CD4-positive, alpha-beta T cell treated with Interferon gamma for 1 hour (primary cell): ENCODE measurements around the gene ERBB2.
A peak's percentile ranks its signal among the peaks of the same experiment; 100 is the strongest.
"Not testable (repeated sequence)": the region's sequence is repeated elsewhere in the genome, so short reads cannot be mapped to it uniquely, and the experiment has no call there.

ENCODE experiments used
- DNase-seq: peaks from one replicate; pipeline ENCODE4 v3.0.0-alpha.2; 2020

ERBB2 gene

DNA sequence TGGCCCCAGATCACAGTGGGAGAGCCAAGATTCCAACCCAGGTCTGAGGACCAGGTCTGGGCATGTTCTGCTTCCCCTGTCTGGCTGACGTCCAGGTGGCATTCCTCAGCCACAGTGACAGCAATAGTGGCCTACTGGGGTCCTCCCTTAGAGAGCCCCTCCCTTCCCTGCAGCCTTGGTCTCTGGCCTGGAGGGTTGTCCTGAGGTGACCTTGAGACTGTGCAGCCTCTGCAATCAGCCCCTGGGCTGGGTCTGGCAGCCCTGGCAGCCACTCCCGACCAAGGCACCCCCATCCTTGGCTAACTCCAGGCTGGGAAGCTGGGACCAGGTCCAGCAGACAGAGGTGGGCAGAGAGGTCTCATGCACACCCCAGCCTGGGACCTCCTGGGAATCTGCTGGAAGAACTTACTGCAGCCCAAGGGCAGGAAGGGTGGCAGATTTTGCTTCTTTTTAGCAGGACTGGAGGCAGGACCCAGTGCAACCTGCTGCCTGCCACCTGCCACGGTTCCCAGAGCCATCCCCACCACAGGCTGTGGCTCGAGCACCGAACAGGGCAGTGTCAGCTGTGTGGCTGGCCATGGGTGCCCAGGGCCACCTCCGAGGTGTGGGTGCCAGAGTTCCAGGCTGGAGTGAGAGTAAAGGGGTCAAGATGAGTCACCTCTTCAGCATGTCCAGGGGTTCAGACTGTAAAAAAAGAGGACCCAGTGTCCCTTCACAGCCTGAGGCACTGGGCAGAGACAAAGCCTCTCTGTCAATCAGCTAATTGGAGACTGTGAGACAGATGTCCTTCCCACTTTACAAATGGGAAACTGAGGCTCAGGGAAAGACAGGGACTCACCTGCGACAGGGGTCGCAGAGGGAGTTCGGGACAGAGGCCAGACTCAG is 50.5 kb downstream of the ERBB2 start:
- DNase-seq: no peak

DNA sequence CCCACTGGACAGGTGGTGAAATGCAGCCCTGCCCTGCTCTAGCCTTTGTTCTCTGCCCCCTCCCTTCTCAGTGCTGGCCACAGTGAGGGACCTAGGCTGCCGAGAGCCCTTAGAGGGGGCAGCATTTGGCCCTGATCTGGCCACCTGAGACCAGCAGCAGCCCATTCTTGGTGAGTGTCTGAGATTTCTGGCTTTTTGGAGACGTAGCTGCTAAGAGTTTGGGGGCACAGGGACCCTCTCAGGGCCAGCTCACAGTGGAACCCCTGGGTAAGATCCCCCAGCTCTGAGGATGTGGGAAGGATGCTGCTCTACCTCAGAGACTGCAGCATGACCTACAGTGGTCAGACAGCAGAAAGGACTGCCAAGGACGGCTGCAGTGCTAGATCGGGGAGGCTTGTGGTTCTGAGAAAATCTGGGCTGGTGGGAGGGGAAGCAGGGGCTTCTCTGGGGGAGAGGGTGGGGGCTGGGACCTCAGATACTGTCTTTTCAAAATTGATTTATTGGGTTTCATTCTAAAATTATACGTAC is 51.2 kb downstream of the ERBB2 start:
- DNase-seq: no peak

DNA sequence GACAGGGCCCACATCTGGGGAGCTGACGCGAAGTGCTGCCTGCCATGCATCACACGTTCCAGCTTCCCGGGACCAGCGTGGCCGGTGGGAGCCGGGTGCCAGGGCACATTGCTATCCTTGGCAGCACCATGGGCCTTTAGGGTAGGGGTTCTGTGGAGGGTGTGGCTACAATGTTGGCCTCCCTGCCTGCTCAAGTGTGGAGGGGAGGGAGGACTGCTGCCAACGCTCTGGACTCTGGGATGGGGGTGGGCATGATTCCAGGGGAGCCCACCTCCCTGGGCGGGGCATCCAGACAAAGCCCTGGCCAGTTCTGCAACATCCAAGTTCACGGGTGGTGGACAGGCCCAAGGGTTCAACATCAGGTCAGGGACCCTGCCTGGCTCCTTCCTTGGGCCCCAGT is 51.8 kb downstream of the ERBB2 start:
- no peak for DNase-seq

DNA sequence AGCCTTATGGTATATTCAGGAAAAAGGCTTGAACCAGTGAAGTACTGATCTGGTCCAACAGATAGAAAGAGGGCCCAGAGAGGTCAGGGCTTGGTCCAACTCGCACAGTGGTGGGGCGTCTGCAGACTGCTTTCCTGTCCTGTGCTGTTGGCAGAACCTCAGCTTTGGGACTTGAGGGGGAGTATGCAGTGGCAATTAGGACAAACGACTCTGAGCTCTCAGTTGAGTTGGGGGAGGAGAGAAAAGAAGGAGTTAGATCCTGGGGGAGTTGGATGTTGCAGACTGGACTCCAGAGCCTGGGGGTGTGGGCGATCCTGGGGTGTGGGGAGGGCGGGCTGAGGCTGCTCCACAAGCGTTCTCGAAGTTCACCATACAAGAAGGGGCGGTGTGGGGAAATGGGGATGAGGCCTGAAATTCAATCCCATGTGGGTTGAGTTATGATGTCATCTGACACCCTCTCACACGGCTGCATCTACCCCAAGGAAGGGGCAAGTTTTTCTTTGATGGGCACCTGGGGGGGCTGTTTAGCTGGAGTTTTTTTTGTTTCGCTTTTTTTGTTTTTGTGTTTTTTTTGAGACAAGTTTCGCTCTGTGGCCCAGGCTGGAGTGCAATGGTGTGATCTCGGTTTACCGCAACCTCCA is 52.5 kb downstream of the ERBB2 start:
- DNase-seq: no peak

DNA sequence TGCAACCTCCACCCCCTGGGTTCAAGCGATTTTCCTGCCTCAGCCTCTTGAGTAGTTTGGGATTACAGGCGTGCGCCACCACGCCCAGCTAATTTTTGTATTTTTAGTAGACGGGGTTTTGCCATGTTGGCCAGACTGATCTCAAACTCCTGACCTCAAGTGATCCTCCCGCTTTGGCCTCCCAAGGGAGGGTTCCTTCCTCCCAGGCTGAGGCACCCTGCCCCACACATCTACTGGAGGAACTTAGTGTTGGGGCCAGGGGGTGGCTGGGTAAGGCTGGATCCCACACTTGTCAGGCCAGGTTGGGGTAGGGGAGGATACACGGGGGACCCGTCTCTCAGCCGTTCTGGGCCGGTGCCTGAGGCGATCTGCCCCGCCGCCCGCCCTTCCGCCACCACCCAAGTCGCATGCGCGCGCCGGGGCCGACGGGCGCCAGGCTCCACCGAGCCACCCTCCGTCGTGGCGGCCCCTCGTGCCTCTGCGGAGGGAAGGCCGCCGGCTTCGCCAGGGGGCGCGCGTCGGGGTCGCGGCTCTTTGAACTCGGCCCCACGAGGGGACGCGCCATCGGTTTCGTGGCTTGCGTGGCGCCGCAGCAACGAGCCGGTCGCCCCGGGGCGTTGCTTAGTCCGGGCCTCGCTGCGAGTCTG is 53.8 kb downstream of the ERBB2 start:
- peak; percentile 79 for DNase-seq

DNA sequence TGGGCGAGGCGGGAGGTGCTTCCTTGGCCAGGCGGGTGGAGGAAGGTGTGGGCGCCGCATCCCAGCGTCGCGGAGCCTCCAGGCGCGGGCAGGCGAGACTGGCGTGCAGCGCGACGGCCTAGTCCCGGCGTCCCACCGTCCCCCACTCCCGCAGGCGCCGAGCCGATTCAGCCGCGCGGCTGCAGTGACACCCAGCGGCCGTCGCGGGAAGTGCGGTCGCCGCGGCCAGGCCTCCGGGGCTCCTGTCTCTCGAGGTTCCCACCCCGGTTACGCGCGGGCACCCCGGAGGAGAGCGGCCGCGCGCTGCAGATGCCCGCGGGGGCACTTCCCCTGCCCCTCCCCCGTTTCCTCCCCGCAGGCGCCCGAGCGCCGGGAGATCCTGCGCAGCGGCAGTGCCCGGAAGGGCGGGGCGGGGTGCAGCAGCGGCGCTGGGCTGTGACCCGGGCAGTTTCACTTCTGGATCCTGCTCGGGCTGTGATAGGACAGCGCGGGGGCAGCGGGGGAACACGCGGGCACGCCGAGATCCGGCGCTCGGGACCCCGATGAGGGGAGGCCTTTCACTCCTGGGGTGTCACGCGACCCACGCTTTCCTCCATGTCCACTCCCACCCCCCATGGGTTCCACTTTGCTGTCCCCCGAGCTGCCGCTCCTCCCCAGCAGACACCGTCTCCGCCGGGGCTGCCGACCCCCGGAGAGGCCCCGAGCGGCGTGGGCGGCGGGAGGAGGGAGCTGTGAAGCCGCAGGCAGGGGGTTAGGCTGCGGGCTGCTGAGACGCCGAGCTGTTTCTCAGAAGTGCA is 54.5 kb downstream of the ERBB2 start:
- DNase-seq: peak; percentile 99

DNA sequence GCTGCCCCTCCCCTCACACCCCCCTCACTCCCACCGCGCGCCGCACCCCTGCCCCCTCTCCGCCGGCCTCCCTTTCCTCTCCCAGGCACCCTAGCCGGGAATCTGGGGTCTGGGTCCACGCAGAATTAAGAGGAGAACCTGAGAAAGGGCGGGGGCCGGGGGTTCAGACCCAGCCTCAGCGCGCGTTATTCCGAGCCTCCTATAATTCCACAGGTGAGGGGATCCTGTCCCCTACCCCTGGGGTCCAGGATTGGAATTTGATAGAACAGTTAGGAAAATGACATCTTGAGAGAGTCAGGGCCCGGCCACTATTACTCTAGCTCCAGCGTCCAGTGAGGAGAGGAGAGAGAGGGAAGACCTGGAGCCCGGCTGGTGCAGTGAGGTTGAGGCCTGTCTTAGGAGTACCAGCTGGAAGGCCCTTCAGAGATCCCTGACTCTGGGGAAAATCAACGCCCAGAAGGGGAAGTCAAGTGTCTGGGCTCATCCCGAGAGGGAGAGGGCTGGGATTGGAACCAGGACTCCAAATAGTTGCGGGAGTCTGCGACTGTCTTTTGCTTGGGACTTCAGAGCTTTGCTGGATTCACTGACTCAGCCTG is 55.2 kb downstream of the ERBB2 start:
- no peak for DNase-seq

DNA sequence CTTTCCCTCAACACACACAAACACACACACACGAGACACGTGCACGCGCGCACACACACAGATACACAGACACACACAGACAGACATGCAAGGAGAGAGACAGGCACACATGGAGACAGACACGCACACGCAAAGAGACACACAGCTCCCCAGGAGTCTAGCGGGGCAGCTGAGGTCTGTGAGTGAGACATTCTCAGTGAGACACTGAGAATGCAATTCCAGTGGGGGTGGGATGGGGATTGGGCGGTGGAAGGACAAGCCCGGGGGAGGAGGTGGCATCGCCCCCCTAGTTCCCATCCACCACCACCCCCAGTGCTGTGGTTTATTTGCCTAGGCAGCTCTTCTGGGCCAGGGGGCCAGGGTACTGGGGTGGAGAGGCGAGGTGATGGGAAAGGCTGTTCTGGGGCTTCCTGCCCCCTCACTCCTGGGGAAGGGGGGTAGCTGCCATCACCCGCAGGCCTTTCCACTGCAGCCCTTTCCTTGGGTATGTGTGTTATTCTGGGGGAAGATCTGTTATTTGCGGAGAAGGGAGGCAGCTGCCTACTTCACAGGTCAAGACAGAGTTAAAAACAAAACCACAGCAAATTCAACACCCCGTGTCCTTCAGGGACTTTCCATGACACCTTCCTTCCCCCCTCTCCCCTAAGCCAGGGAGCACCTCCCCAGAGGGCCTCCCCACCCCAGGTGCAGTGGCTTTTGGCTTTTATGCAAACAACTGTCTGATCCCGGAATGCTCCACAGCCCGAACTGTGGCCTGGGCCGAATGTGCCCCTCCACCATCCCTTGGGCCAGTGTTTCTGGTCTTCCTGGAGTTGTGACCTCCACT is 55.9 kb downstream of the ERBB2 start:
- peak; percentile 79 for DNase-seq

DNA sequence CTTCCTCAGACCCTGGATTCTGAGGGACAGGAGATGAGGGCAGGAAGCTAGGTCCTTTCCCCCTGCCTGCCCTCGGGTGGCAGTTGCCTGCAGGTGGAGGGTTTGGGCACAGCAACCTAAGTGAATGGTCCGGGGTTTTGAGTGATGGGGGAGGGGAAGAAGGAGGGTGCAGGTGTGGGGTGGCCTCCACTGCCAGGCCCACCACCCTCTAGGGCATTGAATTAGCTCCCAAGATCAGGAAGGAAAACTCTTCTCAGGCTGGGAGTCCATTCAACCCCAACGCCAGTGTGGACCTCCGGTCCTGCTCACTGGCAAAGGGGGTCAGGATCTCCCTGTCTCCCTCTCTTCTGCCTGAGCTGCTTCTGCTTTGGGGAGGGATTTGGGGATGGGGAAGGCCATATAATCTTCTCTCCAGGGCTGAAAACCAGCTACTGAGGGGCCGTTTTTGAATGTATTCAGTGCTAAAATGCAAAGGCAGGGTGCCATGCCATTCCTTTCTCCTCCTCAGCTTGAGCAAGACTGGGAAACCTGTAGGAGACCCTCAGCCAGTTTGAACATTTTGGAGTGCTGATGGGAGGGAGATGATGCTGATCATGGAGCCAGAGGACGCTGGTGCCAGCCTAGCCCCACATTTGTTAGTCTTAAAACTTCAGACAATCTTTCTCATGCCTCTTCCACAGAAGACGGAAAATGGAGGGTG is 56.7 kb downstream of the ERBB2 start:
- DNase-seq: no peak

DNA sequence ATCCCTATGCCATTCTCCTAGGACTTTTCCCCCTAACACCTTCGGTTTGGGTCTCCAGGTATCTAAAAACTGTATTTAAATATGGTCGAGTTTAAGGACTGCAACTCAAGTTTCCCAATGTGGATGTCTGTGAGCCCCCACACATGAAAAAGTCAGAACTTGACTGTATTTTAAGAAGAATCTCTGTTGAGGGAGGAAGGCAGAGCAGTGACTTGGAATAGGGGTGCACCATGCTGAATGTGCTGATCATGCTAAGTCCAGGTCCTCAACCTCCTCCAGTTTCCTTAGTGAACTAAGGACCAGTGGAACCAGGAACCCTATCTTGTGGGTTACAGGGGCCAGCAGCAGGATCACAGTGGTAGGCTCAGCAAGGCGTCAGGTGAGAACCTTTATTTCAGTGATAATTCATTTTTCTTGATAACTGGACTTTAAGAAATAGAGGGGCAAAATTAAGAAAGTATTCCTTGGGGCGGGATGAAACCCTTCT is 57.4 kb downstream of the ERBB2 start:
- DNase-seq: no peak

DNA sequence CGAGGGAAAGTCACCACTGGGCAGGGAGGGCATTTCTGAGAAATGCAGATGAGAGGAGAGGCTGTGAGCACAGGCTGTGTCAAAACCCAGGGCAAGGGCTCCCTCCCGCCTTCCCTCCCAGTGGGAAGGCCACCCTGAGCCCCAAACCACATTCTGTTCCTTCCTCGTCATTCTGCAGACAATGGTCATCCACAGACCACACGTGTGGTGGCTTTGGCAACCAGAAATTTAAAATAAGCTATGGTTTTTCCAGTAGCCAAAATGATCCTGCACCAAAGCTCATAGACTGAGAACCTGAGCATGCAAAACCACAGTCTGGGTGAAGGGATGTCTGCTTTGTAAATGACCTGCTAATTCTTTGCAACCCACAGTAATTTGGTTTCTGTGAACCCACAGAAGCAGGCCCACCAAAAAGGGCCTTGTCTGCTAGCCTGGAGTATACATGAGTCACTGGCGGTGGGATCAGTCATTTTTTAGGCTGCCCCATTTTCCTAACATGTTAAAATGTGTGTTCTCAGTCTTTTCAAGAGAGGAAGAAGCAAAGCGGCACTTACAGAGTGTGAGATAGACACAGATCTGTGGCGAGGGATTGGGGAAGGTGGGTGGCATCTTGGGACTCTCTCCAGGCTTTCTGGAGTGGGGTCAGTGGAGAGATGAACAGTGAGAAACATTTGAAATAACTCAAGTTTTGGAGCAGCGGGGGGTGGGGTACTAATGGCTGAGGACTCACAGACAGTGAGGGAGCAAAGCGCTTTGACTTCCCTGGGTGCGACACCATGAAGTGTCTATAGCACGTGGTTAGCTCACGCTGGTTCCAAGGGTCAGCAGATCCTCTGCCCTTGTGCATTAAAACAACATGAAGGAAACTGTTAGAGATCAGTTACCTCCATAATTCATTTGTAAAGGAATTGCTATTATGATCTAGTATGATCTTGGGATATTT is 58.3 kb downstream of the ERBB2 start:
- peak; percentile 39 for DNase-seq

DNA sequence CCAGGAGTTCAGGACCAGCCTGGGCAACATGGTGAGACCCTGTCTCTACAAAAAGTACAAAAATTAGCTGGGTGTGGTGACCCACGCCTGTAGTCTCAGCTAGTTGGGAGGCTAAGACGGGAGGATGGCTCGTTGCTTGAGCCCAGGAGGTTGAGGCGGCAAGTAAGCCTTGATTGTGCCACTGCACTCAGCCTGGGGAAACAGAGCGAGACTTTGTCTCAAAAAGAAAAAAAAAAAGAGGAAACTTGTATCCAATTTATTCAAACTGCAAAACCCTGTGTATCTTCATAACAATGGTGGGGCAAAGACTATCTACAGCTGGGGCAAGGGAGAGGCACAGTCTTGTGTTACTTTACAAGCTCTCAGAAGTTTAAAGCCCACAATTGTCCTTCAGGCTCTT is 59.3 kb downstream of the ERBB2 start:
- no peak for DNase-seq

DNA sequence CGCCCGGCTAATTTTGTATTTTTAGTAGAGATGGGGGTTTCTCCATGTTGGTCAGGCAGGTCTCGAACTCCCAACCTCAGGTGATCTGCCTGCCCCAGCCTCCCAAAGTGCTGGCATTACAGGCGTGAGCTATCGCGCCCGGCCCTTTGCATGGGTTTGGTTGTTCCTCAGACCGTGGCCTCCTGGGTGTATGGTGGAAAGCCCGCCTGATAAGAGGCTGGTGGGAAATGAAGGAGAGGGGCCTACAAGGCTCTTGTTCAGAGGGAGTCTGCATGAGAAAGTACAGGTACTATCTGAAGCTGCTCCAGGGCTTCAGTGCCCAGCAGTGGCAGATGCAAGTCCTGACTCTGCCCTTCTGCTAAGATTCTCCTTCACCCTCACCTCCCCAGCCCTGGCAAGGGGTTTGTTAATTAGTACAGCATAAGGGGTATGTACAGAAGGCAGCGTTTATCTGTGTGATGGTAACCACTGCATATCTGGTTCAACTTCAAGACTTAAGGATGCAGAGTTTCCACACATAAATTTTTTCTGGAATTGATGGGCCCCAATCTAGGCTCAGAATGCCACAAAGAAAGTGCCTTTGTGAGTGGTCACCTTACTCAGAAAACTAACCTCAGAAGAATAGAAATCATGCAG is 62.1 kb downstream of the ERBB2 start:
- DNase-seq: no peak

DNA sequence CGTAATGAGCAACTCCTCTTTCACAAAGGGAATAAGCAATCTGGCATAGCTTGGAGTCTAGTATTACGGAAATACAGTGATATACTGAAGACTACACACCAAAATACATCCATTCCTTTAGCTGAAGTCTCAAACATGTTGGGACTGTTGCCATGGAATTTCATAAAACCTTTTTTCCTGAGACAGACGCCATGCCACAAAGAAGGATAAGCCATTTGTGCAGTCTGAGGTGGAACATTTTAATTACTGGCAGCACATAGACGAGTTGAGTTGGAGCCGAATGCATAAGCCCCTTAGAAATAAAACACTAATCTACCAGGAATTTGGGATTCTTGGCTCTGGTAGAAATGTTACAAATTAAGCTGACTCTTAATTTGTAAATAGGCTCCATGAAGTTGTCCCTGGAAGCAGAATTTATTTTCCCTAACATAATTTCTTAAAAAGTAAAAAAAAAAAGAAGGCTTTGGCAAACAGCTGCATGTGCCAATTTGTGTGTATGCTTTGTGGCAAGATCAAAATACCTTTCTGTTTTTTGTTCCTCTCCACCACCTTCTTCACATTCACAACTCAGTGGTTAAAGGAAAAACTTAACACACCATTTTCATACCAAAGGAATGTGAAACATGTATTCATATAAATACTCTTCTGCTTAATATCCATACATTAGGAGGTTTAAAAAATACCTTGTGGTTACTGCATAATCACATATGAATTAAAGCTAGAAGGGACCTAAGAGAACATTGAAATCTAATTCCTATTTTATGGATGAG is 63.4 kb downstream of the ERBB2 start:
- no peak for DNase-seq

DNA sequence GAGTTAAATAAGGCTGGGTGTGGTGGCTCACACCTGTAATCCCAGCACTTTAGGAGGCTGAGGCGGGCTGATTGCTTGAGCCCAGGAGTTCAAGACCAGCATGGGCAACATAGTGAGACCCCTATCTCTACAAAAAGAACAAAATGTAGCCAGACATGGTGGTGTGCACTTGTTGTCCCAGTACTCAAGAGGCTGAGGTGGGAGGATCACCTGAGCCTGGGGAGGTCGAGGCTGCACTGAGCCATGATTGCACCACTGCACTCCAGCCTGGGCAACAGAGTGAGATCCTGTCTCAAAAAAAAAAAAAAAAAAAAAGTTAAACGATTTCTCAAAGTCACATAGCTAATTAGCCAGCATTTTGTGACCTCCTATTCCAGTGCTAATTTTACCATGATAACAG is 64.3 kb downstream of the ERBB2 start:
- DNase-seq: not testable (repeated sequence)

DNA sequence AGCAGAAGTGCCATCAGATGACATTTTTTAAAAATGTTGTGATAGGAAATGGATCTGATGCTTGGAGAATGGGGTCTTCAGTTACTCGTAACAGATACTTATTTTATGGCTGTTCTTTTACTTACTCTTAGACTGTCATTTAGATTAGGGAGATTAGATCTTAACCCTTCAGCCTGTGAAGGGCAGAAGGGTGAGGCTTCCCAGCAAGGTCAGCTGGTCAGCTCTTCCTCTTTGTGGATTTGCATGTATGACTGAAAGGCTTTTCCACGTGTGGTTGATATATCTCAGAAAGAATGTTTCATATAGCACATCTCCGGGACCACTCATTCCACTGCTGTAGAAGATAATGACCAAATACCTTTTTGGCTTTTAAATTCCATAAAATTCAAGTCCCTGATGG is 65.3 kb downstream of the ERBB2 start:
- no peak for DNase-seq

DNA sequence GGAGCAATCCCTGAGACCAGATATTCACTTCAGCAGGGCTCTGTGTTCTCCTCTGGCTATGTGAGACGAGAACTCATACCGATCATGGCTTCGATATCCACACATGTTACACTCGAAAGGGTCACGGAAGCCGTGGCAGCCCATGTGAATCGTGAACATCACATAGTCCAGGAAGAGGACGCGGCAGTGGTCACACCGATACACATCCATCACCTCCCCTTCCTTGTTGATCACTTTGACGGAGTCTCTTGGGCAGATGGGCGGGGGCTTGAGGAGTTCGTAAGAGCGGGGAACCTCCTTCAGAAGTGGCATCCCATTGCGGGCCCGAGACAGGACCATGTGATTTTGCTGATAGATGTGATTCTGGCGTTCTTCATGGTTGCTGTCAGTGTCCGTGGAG is 65.9 kb downstream of the ERBB2 start:
- no peak for DNase-seq

DNA sequence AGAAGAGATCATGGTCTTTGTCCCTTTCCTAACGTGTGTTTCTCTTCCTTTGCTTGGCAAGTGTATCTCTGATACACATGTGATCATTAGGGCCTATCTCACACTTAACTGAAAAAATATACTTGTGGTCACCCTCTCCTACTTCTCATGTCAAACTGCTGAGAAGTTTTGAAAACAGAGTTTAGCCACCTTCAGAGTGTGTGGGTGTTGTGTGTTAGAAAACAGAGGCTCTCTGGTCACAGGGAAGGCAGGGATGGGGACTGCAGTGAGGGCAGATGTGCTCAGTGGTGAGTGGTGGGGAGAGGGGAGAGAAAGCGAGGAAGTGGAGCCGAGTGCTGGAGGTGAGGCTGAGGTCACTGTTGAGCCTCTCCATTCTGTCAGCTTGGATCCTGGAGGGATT is 67.3 kb downstream of the ERBB2 start:
- DNase-seq: no peak
